ENCODE measurements around the gene STK38. TPM values are rescaled to one million over a fixed set of nuclear protein-coding genes. Genes with fewer than 3 reads are reported as not detected.
"Not testable (repeated sequence)": the region's sequence is repeated elsewhere in the genome, so short reads cannot be mapped to it uniquely, and the experiment has no call there.

The STK38 gene
- total RNA-seq, 1 experiment from 2014 or later, result 53.3 TPM

- ChIA-PET POLR2A (ENCODE audit: unreplicated experiment) (interaction anchor here (0.7 to 1.1 kb wide), 2 partner anchors 10 to 167 kb away, joined by 4 to 9 read pairs; no protein-coding TSS in a partner anchor), CTCF (no interaction called here)
- Histone ChIP-seq H3K27me3 (ENCODE audit: insufficient read depth, low read depth) (no peaks in the 10 kb centered on the region), H3K9me3 (ENCODE audit: insufficient read depth, low read depth) (no peaks in the 10 kb centered on the region), H3F3A (ENCODE audit: insufficient read depth, low read depth) (peaks cover 33% of the 10 kb centered on the region), H4K20me1 (ENCODE audit: insufficient read depth) (peaks cover 6% of the 10 kb centered on the region), H3K36me3 (ENCODE audit: low read depth) (peaks cover 5% of the 10 kb centered on the region; the same call in 1 of the 2 replicates), H3K4me2 (peak overlapping the region; percentile 32), H3K4me1 (replicated peaks; ENCODE audit: insufficient read depth) (peaks cover 27% of the 10 kb centered on the region), H3K9me2 (ENCODE audit: insufficient read depth) (no peaks in the 10 kb centered on the region), H3K79me2 (ENCODE audit: low read depth) (peaks cover 31% of the 10 kb centered on the region), H2AFZ (no peak overlapping the region), H3K4me3 (no peak overlapping the region), H3K27ac (no peak overlapping the region)
- peak; percentile 53 to 77 for DNase-seq
- TF ChIP-seq EZH2 (IDR thresholded peaks at IDR 0.05; ENCODE audit: low read depth), result no peak
- TF ChIP-seq CTCF (conservative IDR thresholded peaks at IDR 0.05), result no peak
- intact Hi-C loops (cut with micrococcal nuclease; ENCODE audit: unreplicated experiment), result loop anchor here (5.0 kb wide), 2 partner anchors 63 to 148 kb away; partner anchors contain the start of genes KCTD20 and PXT1
- BruUV-seq (replicated peaks), result no TSS peak
Observed at GRCh38 chr6:36590237-36590636, 43.0 kb upstream of the STK38 start.

- H3K9me2 ChIP-seq (ENCODE audit: insufficient read depth); DNase-seq; H2AFZ ChIP-seq; CTCF ChIA-PET; intact Hi-C loops (cut with micrococcal nuclease; ENCODE audit: unreplicated experiment); H3K9me3 ChIP-seq (ENCODE audit: insufficient read depth, low read depth); H3K4me2 ChIP-seq; H3K27me3 ChIP-seq (ENCODE audit: insufficient read depth, low read depth); H3K4me3 ChIP-seq; H3K27ac ChIP-seq; H4K20me1 ChIP-seq (ENCODE audit: insufficient read depth); BruUV-seq (replicated peaks); H3K36me3 ChIP-seq (ENCODE audit: low read depth): not testable (repeated sequence)
- POLR2A ChIA-PET (ENCODE audit: unreplicated experiment), result interaction anchor here (0.6 kb wide), 1 partner anchor 18 kb away, joined by 3 read pairs; no protein-coding TSS in a partner anchor
- H3K79me2 ChIP-seq (ENCODE audit: low read depth), result peaks cover 20% of the 10 kb centered on the region; the same call in 1 of the 2 replicates
- H3K4me1 ChIP-seq (replicated peaks; ENCODE audit: insufficient read depth), result peaks cover 27% of the 10 kb centered on the region
- H3F3A ChIP-seq (ENCODE audit: insufficient read depth, low read depth), result peaks cover 30% of the 10 kb centered on the region
Observed at GRCh38 chr6:36589025-36589400, 41.7 kb upstream of the STK38 start.

- POLR2A ChIA-PET (ENCODE audit: unreplicated experiment), result no interaction called here
Observed at GRCh38 chr6:36586606-36587005, 39.3 kb upstream of the STK38 start.

More at GRCh38 chr6:36586606-36587005, 39.3 kb upstream of the STK38 start:
- peaks cover 11% of the 10 kb centered on the region; the same call in 1 of the 2 replicates for H3F3A ChIP-seq (ENCODE audit: insufficient read depth, low read depth)
- H2AFZ ChIP-seq, result no peak overlapping the region
- H3K4me3 ChIP-seq, result no peak overlapping the region
- intact Hi-C loops (cut with micrococcal nuclease; ENCODE audit: unreplicated experiment), result no loop called here
- H3K36me3 ChIP-seq (ENCODE audit: low read depth), result no peaks in the 10 kb centered on the region
- H3K9me3 ChIP-seq (ENCODE audit: insufficient read depth, low read depth), result no peaks in the 10 kb centered on the region
- H4K20me1 ChIP-seq (ENCODE audit: insufficient read depth), result no peaks in the 10 kb centered on the region
- H3K27me3 ChIP-seq (ENCODE audit: insufficient read depth, low read depth), result no peaks in the 10 kb centered on the region
- DNase-seq, result no peak
- no TSS peak for BruUV-seq (replicated peaks)
- peaks cover 17% of the 10 kb centered on the region for H3K4me1 ChIP-seq (replicated peaks; ENCODE audit: insufficient read depth)
- CTCF ChIA-PET, result no interaction called here
- no peaks in the 10 kb centered on the region for H3K9me2 ChIP-seq (ENCODE audit: insufficient read depth)
- H3K79me2 ChIP-seq (ENCODE audit: low read depth), result 0 out of 2 replicates have a peak, but pooled peaks cover 7% of the 10 kb centered on the region
- no peak for TF ChIP-seq EZH2 (IDR thresholded peaks at IDR 0.05; ENCODE audit: low read depth)
- TF ChIP-seq CTCF (conservative IDR thresholded peaks at IDR 0.05), result no peak
- no peak overlapping the region for H3K27ac ChIP-seq
- no peak overlapping the region for H3K4me2 ChIP-seq
